ENCODE results near the gene MRPS10.
"Not testable (repeated sequence)": the region's sequence is repeated elsewhere in the genome, so short reads cannot be mapped to it uniquely, and the experiment has no call there.

Gene MRPS10

DNA sequence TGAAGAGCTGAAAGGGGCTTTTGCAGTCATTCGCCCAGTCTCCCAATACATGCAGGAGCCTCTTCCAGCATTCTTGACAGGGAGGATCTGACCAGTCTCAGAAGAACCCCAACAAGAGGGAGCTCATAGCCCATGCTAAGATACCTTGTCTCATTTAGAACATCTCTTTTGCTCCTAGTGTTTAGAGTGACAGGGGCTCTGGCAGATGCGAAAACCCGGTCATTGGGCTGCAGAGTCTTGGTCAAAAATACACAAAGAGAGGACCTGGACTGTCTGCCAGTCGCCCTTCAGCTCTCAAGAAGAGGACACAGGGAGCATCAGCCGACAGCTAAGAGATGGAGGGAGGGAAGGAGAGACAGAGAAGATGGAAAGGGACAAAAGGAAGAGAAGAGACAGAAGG, 23.6 kb downstream of the MRPS10 start:
- Histone ChIP-seq H2AFZ (ENCODE audit: low read length, unreplicated experiment) (no peak overlapping the region), H3K27me3 (ENCODE audit: insufficient read depth, low read length) (no peaks in the 10 kb centered on the region), H3K4me1 (ENCODE audit: control insufficient read depth, insufficient read depth, low read length, unreplicated experiment) (peaks cover 14% of the 10 kb centered on the region), H3K4me3 (ENCODE audit: low read depth, low read length) (no peak overlapping the region), H3K27ac (ENCODE audit: low read depth, low read length) (no peak overlapping the region), H3K36me3 (ENCODE audit: insufficient read depth, low read length) (no peaks in the 10 kb centered on the region), H3K79me2 (ENCODE audit: control insufficient read depth, insufficient read depth, low read length, unreplicated experiment) (no peaks in the 10 kb centered on the region)

GRCh38 chr6:42193491-42193894, 24.2 kb downstream of the MRPS10 start:
- H3K4me1 ChIP-seq (ENCODE audit: control insufficient read depth, insufficient read depth, low read length, unreplicated experiment), result peaks cover 14% of the 10 kb centered on the region
- no peaks in the 10 kb centered on the region for H3K79me2 ChIP-seq (ENCODE audit: control insufficient read depth, insufficient read depth, low read length, unreplicated experiment)
- no peaks in the 10 kb centered on the region for H3K36me3 ChIP-seq (ENCODE audit: insufficient read depth, low read length)
- H2AFZ ChIP-seq (ENCODE audit: low read length, unreplicated experiment), result no peak overlapping the region
- H3K27ac ChIP-seq (ENCODE audit: low read depth, low read length), result no peak overlapping the region
- H3K27me3 ChIP-seq (ENCODE audit: insufficient read depth, low read length), result no peaks in the 10 kb centered on the region
- H3K4me3 ChIP-seq (ENCODE audit: low read depth, low read length), result no peak overlapping the region

DNA sequence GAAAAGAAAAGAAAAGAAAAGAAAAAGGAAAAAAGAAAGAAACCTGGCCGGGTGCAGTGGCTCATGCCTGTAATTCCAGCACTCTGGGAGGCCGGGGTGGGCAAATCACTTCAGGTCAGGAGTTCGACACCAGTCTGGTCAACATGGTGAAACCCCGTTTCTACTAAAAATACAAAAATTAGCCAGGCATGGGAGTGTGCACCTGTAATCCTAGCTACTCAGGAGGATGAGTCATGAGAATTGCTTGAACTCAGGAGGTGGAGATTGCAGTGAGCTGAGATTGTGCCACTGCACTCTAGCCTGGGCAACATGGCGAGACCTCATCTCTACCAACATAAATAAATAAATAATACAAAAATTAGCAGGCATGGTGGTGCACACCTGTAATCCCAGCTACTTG, 25.3 kb downstream of the MRPS10 start:
- not testable (repeated sequence) for H3K36me3 ChIP-seq (ENCODE audit: insufficient read depth, low read length); H2AFZ ChIP-seq (ENCODE audit: low read length, unreplicated experiment); H3K27me3 ChIP-seq (ENCODE audit: insufficient read depth, low read length); H3K27ac ChIP-seq (ENCODE audit: low read depth, low read length); H3K4me1 ChIP-seq (ENCODE audit: control insufficient read depth, insufficient read depth, low read length, unreplicated experiment); H3K79me2 ChIP-seq (ENCODE audit: control insufficient read depth, insufficient read depth, low read length, unreplicated experiment); H3K4me3 ChIP-seq (ENCODE audit: low read depth, low read length)

DNA sequence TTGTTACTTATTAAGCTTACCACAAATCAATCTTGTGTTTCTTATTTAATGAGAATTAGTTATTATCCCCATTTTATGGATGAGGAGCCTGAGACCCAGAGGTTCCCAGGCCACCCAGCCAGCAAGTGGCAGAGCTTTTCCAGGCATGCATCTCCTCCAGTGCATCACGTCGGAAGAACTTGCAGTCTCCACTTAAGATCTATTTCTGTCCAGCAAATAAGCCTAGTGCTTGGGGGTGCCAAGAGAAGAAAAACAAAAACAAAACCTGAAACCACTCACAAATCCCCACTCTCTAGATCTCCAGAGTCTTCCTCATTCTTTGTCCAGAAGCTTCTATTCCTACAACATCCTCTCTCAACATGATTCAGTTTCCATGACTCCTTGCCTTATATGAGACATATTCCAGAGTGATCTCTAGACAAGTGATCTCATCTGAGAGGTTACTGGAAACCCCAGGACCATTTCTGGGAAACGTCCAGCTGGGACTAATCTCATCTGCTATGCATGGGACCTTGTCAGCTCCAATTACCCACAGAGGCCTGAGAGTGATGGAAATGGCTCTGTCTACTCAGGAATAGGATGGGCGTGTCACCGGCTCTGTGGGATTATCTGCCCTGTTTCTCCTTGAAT, 27.0 kb downstream of the MRPS10 start:
- H3K27ac ChIP-seq (ENCODE audit: low read depth, low read length), result no peak overlapping the region
- no peak overlapping the region for H3K4me3 ChIP-seq (ENCODE audit: low read depth, low read length)
- no peak overlapping the region for H2AFZ ChIP-seq (ENCODE audit: low read length, unreplicated experiment)
- no peaks in the 10 kb centered on the region for H3K36me3 ChIP-seq (ENCODE audit: insufficient read depth, low read length)
- H3K79me2 ChIP-seq (ENCODE audit: control insufficient read depth, insufficient read depth, low read length, unreplicated experiment), result no peaks in the 10 kb centered on the region
- H3K27me3 ChIP-seq (ENCODE audit: insufficient read depth, low read length), result no peaks in the 10 kb centered on the region
- H3K4me1 ChIP-seq (ENCODE audit: control insufficient read depth, insufficient read depth, low read length, unreplicated experiment), result peaks cover 3% of the 10 kb centered on the region

GRCh38 chr6:42188406-42188805, 29.3 kb downstream of the MRPS10 start:
- Histone ChIP-seq H2AFZ (ENCODE audit: low read length, unreplicated experiment) (no peak overlapping the region), H3K4me3 (ENCODE audit: low read depth, low read length) (no peak overlapping the region), H3K27ac (ENCODE audit: low read depth, low read length) (no peak overlapping the region), H3K36me3 (ENCODE audit: insufficient read depth, low read length) (no peaks in the 10 kb centered on the region), H3K4me1 (ENCODE audit: control insufficient read depth, insufficient read depth, low read length, unreplicated experiment) (peaks cover 3% of the 10 kb centered on the region), H3K27me3 (ENCODE audit: insufficient read depth, low read length) (no peaks in the 10 kb centered on the region), H3K79me2 (ENCODE audit: control insufficient read depth, insufficient read depth, low read length, unreplicated experiment) (no peaks in the 10 kb centered on the region)

- no peaks in the 10 kb centered on the region for H3K4me1 ChIP-seq (ENCODE audit: control insufficient read depth, insufficient read depth, low read length, unreplicated experiment)
- H3K36me3 ChIP-seq (ENCODE audit: insufficient read depth, low read length), result no peaks in the 10 kb centered on the region
- no peaks in the 10 kb centered on the region for H3K27me3 ChIP-seq (ENCODE audit: insufficient read depth, low read length)
- H3K4me3 ChIP-seq (ENCODE audit: low read depth, low read length), result no peak overlapping the region
- H3K79me2 ChIP-seq (ENCODE audit: control insufficient read depth, insufficient read depth, low read length, unreplicated experiment), result no peaks in the 10 kb centered on the region
- H2AFZ ChIP-seq (ENCODE audit: low read length, unreplicated experiment), result no peak overlapping the region
- H3K27ac ChIP-seq (ENCODE audit: low read depth, low read length), result no peak overlapping the region
Measured at GRCh38 chr6:42185597-42185996, 32.1 kb downstream of the MRPS10 start.

- Histone ChIP-seq H3K4me3 (ENCODE audit: low read depth, low read length) (no peak overlapping the region), H2AFZ (ENCODE audit: low read length, unreplicated experiment) (no peak overlapping the region), H3K4me1 (ENCODE audit: control insufficient read depth, insufficient read depth, low read length, unreplicated experiment) (no peaks in the 10 kb centered on the region), H3K79me2 (ENCODE audit: control insufficient read depth, insufficient read depth, low read length, unreplicated experiment) (no peaks in the 10 kb centered on the region), H3K36me3 (ENCODE audit: insufficient read depth, low read length) (no peaks in the 10 kb centered on the region), H3K27ac (ENCODE audit: low read depth, low read length) (no peak overlapping the region), H3K27me3 (ENCODE audit: insufficient read depth, low read length) (no peaks in the 10 kb centered on the region)
Measured at GRCh38 chr6:42184475-42184874, 33.2 kb downstream of the MRPS10 start.

- H3K27ac ChIP-seq (ENCODE audit: low read depth, low read length), result no peak overlapping the region
- H2AFZ ChIP-seq (ENCODE audit: low read length, unreplicated experiment), result no peak overlapping the region
Measured at GRCh38 chr6:42182101-42182500, 35.6 kb downstream of the MRPS10 start.

DNA sequence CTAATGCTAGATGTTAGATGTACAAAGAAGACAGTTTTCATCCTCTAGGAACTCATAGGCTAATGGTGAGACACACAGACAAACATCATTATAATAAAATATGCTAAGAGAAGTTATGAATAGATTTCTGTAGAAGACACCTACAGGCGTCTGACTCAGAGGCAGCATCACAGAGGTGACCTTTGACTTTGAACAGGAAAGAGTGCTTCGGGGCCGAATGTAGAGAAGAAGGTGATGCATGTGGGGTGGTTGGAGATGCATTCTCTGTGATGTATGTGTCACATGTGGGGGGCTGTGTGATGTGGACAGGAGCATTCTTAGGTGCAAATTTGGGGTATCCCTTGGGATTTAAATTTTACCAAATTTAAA, 37.7 kb downstream of the MRPS10 start:
- Histone ChIP-seq H3K36me3 (ENCODE audit: insufficient read depth, low read length) (no peaks in the 10 kb centered on the region), H3K4me3 (ENCODE audit: low read depth, low read length) (no peak overlapping the region), H3K79me2 (ENCODE audit: control insufficient read depth, insufficient read depth, low read length, unreplicated experiment) (no peaks in the 10 kb centered on the region), H3K4me1 (ENCODE audit: control insufficient read depth, insufficient read depth, low read length, unreplicated experiment) (no peaks in the 10 kb centered on the region), H2AFZ (ENCODE audit: low read length, unreplicated experiment) (no peak overlapping the region), H3K27me3 (ENCODE audit: insufficient read depth, low read length) (no peaks in the 10 kb centered on the region), H3K27ac (ENCODE audit: low read depth, low read length) (no peak overlapping the region)

More at GRCh38 chr6:42182101-42182500, 35.6 kb downstream of the MRPS10 start:
- Histone ChIP-seq H3K79me2 (ENCODE audit: control insufficient read depth, insufficient read depth, low read length, unreplicated experiment) (no peaks in the 10 kb centered on the region), H3K36me3 (ENCODE audit: insufficient read depth, low read length) (no peaks in the 10 kb centered on the region), H3K4me1 (ENCODE audit: control insufficient read depth, insufficient read depth, low read length, unreplicated experiment) (no peaks in the 10 kb centered on the region), H3K27me3 (ENCODE audit: insufficient read depth, low read length) (no peaks in the 10 kb centered on the region), H3K4me3 (ENCODE audit: low read depth, low read length) (no peak overlapping the region)

- no peaks in the 10 kb centered on the region for H3K4me1 ChIP-seq (ENCODE audit: control insufficient read depth, insufficient read depth, low read length, unreplicated experiment)
- no peak overlapping the region for H3K4me3 ChIP-seq (ENCODE audit: low read depth, low read length)
- H3K27ac ChIP-seq (ENCODE audit: low read depth, low read length), result no peak overlapping the region
- H3K27me3 ChIP-seq (ENCODE audit: insufficient read depth, low read length), result no peaks in the 10 kb centered on the region
- no peaks in the 10 kb centered on the region for H3K79me2 ChIP-seq (ENCODE audit: control insufficient read depth, insufficient read depth, low read length, unreplicated experiment)
- H2AFZ ChIP-seq (ENCODE audit: low read length, unreplicated experiment), result no peak overlapping the region
- H3K36me3 ChIP-seq (ENCODE audit: insufficient read depth, low read length), result no peaks in the 10 kb centered on the region
Measured at GRCh38 chr6:42179261-42179944, 38.3 kb downstream of the MRPS10 start.
